Activated CD4-positive, alpha-beta T cell treated with anti-CD3 and anti-CD28 coated beads, Interleukin-2, amount 10 ng/mL, durations not matched to agents 7 days and 5 days (primary cell): ENCODE results near the gene C11orf68. TPM values are rescaled to one million over a fixed set of nuclear protein-coding genes. Genes with fewer than 3 reads are reported as not detected.

Experiments used
- CTCF ChIA-PET: fragments of 350-600 bp; sonication (Branson Sonifier 250); formaldehyde crosslinking; loops from one replicate; lab custom pipeline; 2021; ENCODE audit warnings: antibody characterized with exemption; lab: Charles Lee
- POLR2A ChIA-PET: fragments of 350-600 bp; sonication (Branson Sonifier 250); formaldehyde crosslinking; loops from one replicate; lab custom pipeline; 2021; ENCODE audit warnings: antibody characterized with exemption; lab: Charles Lee
- DNase-seq: peaks from one replicate; pipeline ENCODE4 v3.0.0-alpha.2; 2020
- H3K27ac Mint-ChIP-seq: one replicate; pipeline ENCODE4 v1.8.0; 2021; ENCODE audit warnings: mild to moderate bottlenecking, moderate library complexity, mixed read lengths
- H3K27me3 Mint-ChIP-seq: one replicate; pipeline ENCODE4 v1.8.0; 2021; ENCODE audit warnings: mixed read lengths
- H3K36me3 Mint-ChIP-seq: one replicate; pipeline ENCODE4 v1.8.0; 2021; ENCODE audit warnings: low read depth, mixed read lengths
- H3K4me1 Mint-ChIP-seq: one replicate; pipeline ENCODE4 v1.8.0; 2021; ENCODE audit warnings: mixed read lengths
- H3K4me3 Mint-ChIP-seq: one replicate; pipeline ENCODE4 v1.8.0; 2021; ENCODE audit warnings: mild to moderate bottlenecking, moderate library complexity, mixed read lengths
- H3K9me3 Mint-ChIP-seq: one replicate; pipeline ENCODE4 v1.8.0; 2021; ENCODE audit warnings: mixed read lengths
- total RNA-seq, 2 experiments: library from RNA; stranded (reverse); gene quantifications; one replicate each; pipeline ENCODE4 v1.2.3, GENCODE V29; 2021

The C11orf68 gene
- 10 to 100 TPM; 32.7 to 36.3 TPM for total RNA-seq

- POLR2A ChIA-PET, result no interaction called here
- peaks cover 37% of the 10 kb centered on the region for H3K36me3 Mint-ChIP-seq
- no peak for DNase-seq
- CTCF ChIA-PET, result interaction anchor here (1.0 to 24.0 kb wide), 2 partner anchors 30 to 134 kb away, joined by 3 to 340 read pairs; partner anchors contain the start of genes CCDC85B, FIBP and SF3B2
- peak within 1 kb of the TSS; percentile 90 for H3K27ac Mint-ChIP-seq
- no peaks in the 10 kb centered on the region for H3K9me3 Mint-ChIP-seq
- peak within 1 kb of the TSS; percentile 95 for H3K4me3 Mint-ChIP-seq
- H3K4me1 Mint-ChIP-seq, result peaks cover 50% of the 10 kb centered on the region
- H3K27me3 Mint-ChIP-seq, result no peaks in the 10 kb centered on the region
These were observed at the start of gene C11orf68 for GRCh38 chr11:65918211-65919140. Gene C11orf68 (minus strand): TSS chr11:65919062. CDS start chr11:65919031, 31 bp downstream.

GRCh38 chr11:65967329-65967934 lies 48.6 kb upstream of the C11orf68 start:
- no peak for DNase-seq
- no peak overlapping the region for H3K4me3 Mint-ChIP-seq
- H3K4me1 Mint-ChIP-seq, result peaks cover 28% of the 10 kb centered on the region
- H3K27ac Mint-ChIP-seq, result no peak overlapping the region
- CTCF ChIA-PET, result interaction anchor here (0.6 to 1.6 kb wide), 2 partner anchors 93 to 108 kb away, joined by 3 to 4 read pairs; no protein-coding TSS in a partner anchor
- H3K36me3 Mint-ChIP-seq, result peaks cover 65% of the 10 kb centered on the region
- H3K9me3 Mint-ChIP-seq, result no peaks in the 10 kb centered on the region
- H3K27me3 Mint-ChIP-seq, result no peaks in the 10 kb centered on the region
- POLR2A ChIA-PET, result no interaction called here

GRCh38 chr11:65965986-65966762 lies 47.3 kb upstream of the C11orf68 start:
- Mint-ChIP-seq H3K36me3 (peaks cover 60% of the 10 kb centered on the region), H3K4me3 (no peak overlapping the region)
- CTCF ChIA-PET, result interaction anchor here (1.1 to 1.6 kb wide), 5 partner anchors 7 to 107 kb away, joined by 3 to 4 read pairs (median 4); partner anchors contain the start of gene FIBP

GRCh38 chr11:65964906-65965305 lies 46.0 kb upstream of the C11orf68 start:
- no peaks in the 10 kb centered on the region for H3K27me3 Mint-ChIP-seq
- DNase-seq, result no peak
- ChIA-PET POLR2A (no interaction called here), CTCF (interaction anchor here (0.8 to 1.4 kb wide), 3 partner anchors 9 to 76 kb away, joined by 4 to 6 read pairs (median 4); partner anchors contain the start of gene FIBP)
- H3K27ac Mint-ChIP-seq, result no peak overlapping the region
- peaks cover 37% of the 10 kb centered on the region for H3K4me1 Mint-ChIP-seq
- H3K4me3 Mint-ChIP-seq, result no peak overlapping the region
- H3K9me3 Mint-ChIP-seq, result no peaks in the 10 kb centered on the region
- peaks cover 54% of the 10 kb centered on the region for H3K36me3 Mint-ChIP-seq

More at GRCh38 chr11:65965986-65966762, 47.3 kb upstream of the C11orf68 start:
- Mint-ChIP-seq H3K9me3 (no peaks in the 10 kb centered on the region), H3K27me3 (no peaks in the 10 kb centered on the region), H3K27ac (peak overlapping the region; percentile 64), H3K4me1 (peaks cover 31% of the 10 kb centered on the region)
- POLR2A ChIA-PET, result no interaction called here
- DNase-seq, result no peak

GRCh38 chr11:65962141-65962564 lies 43.3 kb upstream of the C11orf68 start:
- ChIA-PET CTCF (interaction anchor here (1.1 to 8.2 kb wide), 2 partner anchors 72 to 182 kb away, joined by 3 to 40 read pairs; partner anchors contain the start of genes AP5B1, CCDC85B and FIBP), POLR2A (no interaction called here)
- Mint-ChIP-seq H3K36me3 (peaks cover 35% of the 10 kb centered on the region), H3K9me3 (no peaks in the 10 kb centered on the region), H3K27me3 (no peaks in the 10 kb centered on the region), H3K4me3 (peak overlapping the region; percentile 93), H3K27ac (peak overlapping the region; percentile 96), H3K4me1 (peaks cover 45% of the 10 kb centered on the region)
- no peak for DNase-seq

GRCh38 chr11:65961267-65962140 lies 42.6 kb upstream of the C11orf68 start, which contains the start of gene SART1:
Gene SART1 (plus strand): TSS chr11:65961734. CDS start chr11:65961781, 47 bp downstream.
- peak within 1 kb of the TSS; percentile 93 for H3K4me3 Mint-ChIP-seq
- H3K9me3 Mint-ChIP-seq, result no peaks in the 10 kb centered on the region
- ChIA-PET POLR2A (no interaction called here), CTCF (interaction anchor here (1.0 to 8.2 kb wide), 5 partner anchors 25 to 181 kb away, joined by 3 to 40 read pairs (median 4); partner anchors contain the start of genes AP5B1, CCDC85B, FIBP and MUS81)
- H3K27ac Mint-ChIP-seq, result peak within 1 kb of the TSS; percentile 96
- DNase-seq, result peak; percentile 97
- peaks cover 51% of the 10 kb centered on the region for H3K4me1 Mint-ChIP-seq
- H3K27me3 Mint-ChIP-seq, result no peaks in the 10 kb centered on the region
- peaks cover 30% of the 10 kb centered on the region for H3K36me3 Mint-ChIP-seq

GRCh38 chr11:65960824-65961266 lies 42.0 kb upstream of the C11orf68 start:
- ChIA-PET POLR2A (no interaction called here), CTCF (interaction anchor here (0.7 to 8.2 kb wide), 5 partner anchors 25 to 107 kb away, joined by 3 to 40 read pairs (median 4); partner anchors contain the start of genes CCDC85B, FIBP and MUS81)
- Mint-ChIP-seq H3K36me3 (peaks cover 25% of the 10 kb centered on the region), H3K9me3 (no peaks in the 10 kb centered on the region), H3K27ac (peak overlapping the region; percentile 96), H3K4me1 (peaks cover 56% of the 10 kb centered on the region), H3K4me3 (peak overlapping the region; percentile 93), H3K27me3 (no peaks in the 10 kb centered on the region)
- no peak for DNase-seq

- Mint-ChIP-seq H3K27me3 (no peaks in the 10 kb centered on the region), H3K27ac (peak overlapping the region; percentile 84), H3K9me3 (no peaks in the 10 kb centered on the region), H3K4me1 (peaks cover 51% of the 10 kb centered on the region), H3K36me3 (peaks cover 12% of the 10 kb centered on the region), H3K4me3 (no peak overlapping the region)
- ChIA-PET POLR2A (no interaction called here), CTCF (interaction anchor here (1.0 to 8.2 kb wide), 4 partner anchors 69 to 178 kb away, joined by 3 to 40 read pairs (median 5); partner anchors contain the start of genes AP5B1, CCDC85B, FIBP and MUS81)
- no peak for DNase-seq
These were observed 40.0 kb upstream of the C11orf68 start for GRCh38 chr11:65958774-65959420.

- H3K27me3 Mint-ChIP-seq, result no peaks in the 10 kb centered on the region
- ChIA-PET CTCF (interaction anchor here (1.0 to 8.2 kb wide), 4 partner anchors 69 to 178 kb away, joined by 3 to 40 read pairs (median 5); partner anchors contain the start of genes AP5B1, CCDC85B, FIBP and MUS81), POLR2A (no interaction called here)
- no peak for DNase-seq
- peaks cover 11% of the 10 kb centered on the region for H3K36me3 Mint-ChIP-seq
- peaks cover 45% of the 10 kb centered on the region for H3K4me1 Mint-ChIP-seq
- H3K4me3 Mint-ChIP-seq, result no peak overlapping the region
- no peaks in the 10 kb centered on the region for H3K9me3 Mint-ChIP-seq
- H3K27ac Mint-ChIP-seq, result peak overlapping the region; percentile 84
These were observed 39.4 kb upstream of the C11orf68 start for GRCh38 chr11:65958291-65958690.

GRCh38 chr11:65954771-65955170 lies 35.9 kb upstream of the C11orf68 start:
- Mint-ChIP-seq H3K36me3 (no peaks in the 10 kb centered on the region), H3K9me3 (no peaks in the 10 kb centered on the region)
- CTCF ChIA-PET, result interaction anchor here (1.0 to 1.4 kb wide), 4 partner anchors 20 to 95 kb away, joined by 3 to 5 read pairs (median 3); partner anchors contain the start of gene MUS81

More at GRCh38 chr11:65954771-65955170, 35.9 kb upstream of the C11orf68 start:
- POLR2A ChIA-PET, result no interaction called here
- Mint-ChIP-seq H3K27ac (no peak overlapping the region), H3K4me3 (no peak overlapping the region), H3K4me1 (peaks cover 26% of the 10 kb centered on the region), H3K27me3 (peaks cover 9% of the 10 kb centered on the region)
- DNase-seq, result no peak
